Lower lobe of right lung (tissue), 2 donors: ENCODE data around the gene RPS27L. TPM values are rescaled to one million over a fixed set of nuclear protein-coding genes. Genes with fewer than 3 reads are reported as not detected.
A peak's percentile ranks its signal among the peaks of the same experiment; 100 is the strongest.

ENCODE experiments used
- ATAC-seq, 2 donors: fragments of 200-7000 bp; cut with Tn5 transposase; one replicate each; pipeline ENCODE4 v1.9.1; 2020 to 2022; ENCODE audit warnings: mild to moderate bottlenecking in 2 of 2, moderate library complexity in 2 of 2
- DNase-seq: peaks from one replicate; pipeline ENCODE4 v3.0.0-alpha.2; 2020
- H3K27ac ChIP-seq: fragments of 200-600 bp; one replicate; pipeline ENCODE4 v1.8.0; 2022
- H3K27me3 ChIP-seq: fragments of 200-600 bp; one replicate; pipeline ENCODE4 v1.8.0; 2022; ENCODE audit warnings: low read depth
- H3K36me3 ChIP-seq: fragments of 200-600 bp; one replicate; pipeline ENCODE4 v1.8.0; 2022; ENCODE audit warnings: mild to moderate bottlenecking
- H3K4me1 ChIP-seq: fragments of 200-600 bp; one replicate; pipeline ENCODE4 v1.8.0; 2022
- H3K4me3 ChIP-seq: fragments of 200-600 bp; one replicate; pipeline ENCODE4 v1.8.0; 2022; ENCODE audit warnings: mild to moderate bottlenecking
- H3K9me3 ChIP-seq: fragments of 200-600 bp; one replicate; pipeline ENCODE4 v1.8.0; 2022
- intact Hi-C: fragments of 100-400 bp; cut with DNase I; formaldehyde crosslinking; loops from one replicate; pipeline ENCODE4 v1.11.0; 2022
- total RNA-seq: library from RNA; stranded (reverse); fragmentation: NEBNext Ultra II Directional; extraction: Animal tissue kit (Norgen Biotek cat#: 25700); gene quantifications from one replicate; pipeline ENCODE4 v1.2.1, GENCODE V29; 2021
- TF ChIP-seq, protein P1 (sequence below): fragments of 200-600 bp; IDR thresholded peaks from one replicate; pipeline ENCODE4 v1.8.0; 2022; ENCODE audit warnings: antibody characterized with exemption, mild to moderate bottlenecking
- donor health status: DM: no; HTN: yes; CAD: no; lungs with severe emphysema.

RPS27L gene
- total RNA-seq, 1 donor from 2014 or later = 184 TPM

DNA sequence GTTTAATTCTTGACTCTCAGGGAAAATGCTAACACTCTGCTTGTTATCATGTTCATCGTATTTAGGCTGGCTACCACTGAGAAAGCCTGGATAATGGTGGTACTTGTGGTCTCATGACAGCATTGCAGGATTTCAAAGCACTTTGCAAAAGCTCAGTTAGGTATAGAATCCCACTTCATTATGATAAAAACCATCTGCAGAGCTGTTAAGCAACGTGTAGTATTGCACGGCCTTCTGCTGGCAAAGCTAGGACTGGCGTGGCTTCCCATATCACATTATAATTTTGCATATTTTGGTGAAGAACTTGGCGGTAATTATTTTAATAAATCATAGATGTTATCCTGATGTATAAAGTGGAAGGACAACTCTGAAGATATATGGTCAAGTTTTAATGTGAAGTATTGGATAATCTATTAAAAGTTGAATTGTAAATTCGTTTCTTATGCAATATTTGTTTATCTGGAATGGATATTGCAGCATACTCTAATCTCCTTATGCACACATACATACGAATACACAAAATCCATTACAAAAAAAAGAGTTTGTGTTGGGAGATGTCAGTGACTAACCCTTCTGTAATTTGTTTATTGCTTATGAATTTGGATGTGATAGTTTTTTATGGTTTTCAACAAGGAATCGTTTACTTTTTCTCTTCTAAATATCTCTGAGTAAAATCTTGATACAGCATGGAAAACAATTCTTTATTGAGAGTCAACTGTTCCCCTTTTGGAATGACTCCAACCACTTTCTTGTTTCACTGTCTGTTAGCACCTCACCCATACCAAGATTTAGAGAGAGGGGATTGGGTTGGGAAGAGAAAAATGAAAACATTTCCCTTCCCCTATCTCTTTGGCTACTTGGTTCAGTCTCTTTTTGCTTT, 41.3 kb upstream of the RPS27L start:
- Histone ChIP-seq H3K36me3 (no peaks in the 10 kb centered on the region), H3K4me1 (peaks cover 89% of the 10 kb centered on the region), H3K9me3 (no peaks in the 10 kb centered on the region), H3K4me3 (no peak overlapping the region), H3K27ac (no peak overlapping the region), H3K27me3 (no peaks in the 10 kb centered on the region)
- intact Hi-C loops = no loop called here
- TF ChIP-seq, protein P1, sequence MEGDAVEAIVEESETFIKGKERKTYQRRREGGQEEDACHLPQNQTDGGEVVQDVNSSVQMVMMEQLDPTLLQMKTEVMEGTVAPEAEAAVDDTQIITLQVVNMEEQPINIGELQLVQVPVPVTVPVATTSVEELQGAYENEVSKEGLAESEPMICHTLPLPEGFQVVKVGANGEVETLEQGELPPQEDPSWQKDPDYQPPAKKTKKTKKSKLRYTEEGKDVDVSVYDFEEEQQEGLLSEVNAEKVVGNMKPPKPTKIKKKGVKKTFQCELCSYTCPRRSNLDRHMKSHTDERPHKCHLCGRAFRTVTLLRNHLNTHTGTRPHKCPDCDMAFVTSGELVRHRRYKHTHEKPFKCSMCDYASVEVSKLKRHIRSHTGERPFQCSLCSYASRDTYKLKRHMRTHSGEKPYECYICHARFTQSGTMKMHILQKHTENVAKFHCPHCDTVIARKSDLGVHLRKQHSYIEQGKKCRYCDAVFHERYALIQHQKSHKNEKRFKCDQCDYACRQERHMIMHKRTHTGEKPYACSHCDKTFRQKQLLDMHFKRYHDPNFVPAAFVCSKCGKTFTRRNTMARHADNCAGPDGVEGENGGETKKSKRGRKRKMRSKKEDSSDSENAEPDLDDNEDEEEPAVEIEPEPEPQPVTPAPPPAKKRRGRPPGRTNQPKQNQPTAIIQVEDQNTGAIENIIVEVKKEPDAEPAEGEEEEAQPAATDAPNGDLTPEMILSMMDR = no peak
- DNase-seq = no peak
- no peak for ATAC-seq

DNA sequence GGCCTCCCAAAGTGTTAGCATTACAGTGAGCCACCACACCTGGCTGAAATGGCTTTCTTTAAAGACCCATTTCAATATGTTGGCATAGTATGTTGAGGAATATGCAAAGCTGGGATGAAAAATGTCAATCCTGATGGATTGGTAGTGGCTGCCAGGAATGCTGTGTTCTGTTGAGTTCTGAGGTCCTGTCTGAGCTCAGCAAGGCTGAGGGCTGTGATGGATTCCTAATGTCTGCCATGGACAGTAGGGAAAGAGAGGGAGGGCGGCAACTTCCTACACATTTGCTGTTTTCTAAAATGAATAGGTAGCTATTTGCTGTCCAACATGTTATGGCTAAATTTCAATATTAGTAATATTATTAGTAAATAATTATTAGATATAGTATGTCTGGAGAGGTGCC, 40.3 kb upstream of the RPS27L start:
- Histone ChIP-seq H3K9me3 (no peaks in the 10 kb centered on the region), H3K4me1 (peaks cover 89% of the 10 kb centered on the region), H3K27ac (no peak overlapping the region), H3K27me3 (no peaks in the 10 kb centered on the region), H3K36me3 (no peaks in the 10 kb centered on the region), H3K4me3 (no peak overlapping the region)
- DNase-seq = no peak
- no peak for ATAC-seq
- TF ChIP-seq, protein P1 = no peak
- intact Hi-C loops = no loop called here

DNA sequence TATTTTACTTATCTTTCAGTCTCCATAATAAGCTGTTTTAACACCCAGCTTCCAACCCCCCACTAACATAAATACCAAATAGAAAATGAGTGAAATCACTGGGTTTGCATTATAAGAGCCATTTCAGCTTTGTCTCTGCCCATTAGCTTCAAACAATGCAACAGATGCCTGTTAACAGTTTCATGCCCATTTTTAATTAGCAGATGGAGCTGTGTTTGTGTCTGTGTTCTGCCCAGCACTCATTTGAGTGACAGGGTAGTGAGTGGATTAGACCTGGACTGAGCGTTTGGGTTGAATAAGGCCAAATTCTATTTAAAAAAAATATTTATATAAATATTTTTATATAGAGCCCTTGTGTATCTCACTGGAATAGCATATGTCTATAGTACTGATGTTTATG, 39.6 kb upstream of the RPS27L start:
- Histone ChIP-seq H3K4me3 (no peak overlapping the region), H3K27me3 (no peaks in the 10 kb centered on the region), H3K27ac (peak overlapping the region; percentile 58), H3K36me3 (no peaks in the 10 kb centered on the region), H3K9me3 (no peaks in the 10 kb centered on the region), H3K4me1 (peaks cover 89% of the 10 kb centered on the region)
- intact Hi-C loops = no loop called here
- TF ChIP-seq, protein P1 = no peak
- ATAC-seq (no peak), DNase-seq (no peak)

DNA sequence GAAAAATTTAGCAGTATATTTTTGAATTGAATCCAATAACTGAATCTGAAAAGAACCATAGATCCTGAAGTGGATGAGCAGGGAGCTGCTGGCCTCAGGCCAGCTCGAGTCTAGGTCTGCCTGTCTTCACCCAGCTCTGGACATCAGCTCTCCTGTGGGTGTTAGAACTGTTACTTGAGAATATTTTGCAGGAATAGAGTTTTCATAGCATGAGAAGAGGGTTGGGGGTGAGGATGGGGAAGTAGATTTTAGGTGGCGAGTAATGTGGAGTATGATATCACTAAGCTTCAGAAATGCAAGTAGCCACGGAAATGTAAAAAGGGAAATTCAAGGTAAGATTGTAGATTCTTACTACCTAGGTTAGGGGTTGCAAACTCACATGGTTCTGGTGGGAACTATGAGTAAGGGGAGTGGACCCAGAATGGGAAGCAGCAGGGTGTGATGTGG, 38.3 kb upstream of the RPS27L start:
- DNase-seq (no peak), ATAC-seq (no peak)
- TF ChIP-seq, protein P1 = no peak
- intact Hi-C loops = no loop called here
- Histone ChIP-seq H3K36me3 (no peaks in the 10 kb centered on the region), H3K4me3 (no peak overlapping the region), H3K9me3 (no peaks in the 10 kb centered on the region), H3K27me3 (no peaks in the 10 kb centered on the region), H3K4me1 (peaks cover 91% of the 10 kb centered on the region), H3K27ac (peak overlapping the region; percentile 58)

DNA sequence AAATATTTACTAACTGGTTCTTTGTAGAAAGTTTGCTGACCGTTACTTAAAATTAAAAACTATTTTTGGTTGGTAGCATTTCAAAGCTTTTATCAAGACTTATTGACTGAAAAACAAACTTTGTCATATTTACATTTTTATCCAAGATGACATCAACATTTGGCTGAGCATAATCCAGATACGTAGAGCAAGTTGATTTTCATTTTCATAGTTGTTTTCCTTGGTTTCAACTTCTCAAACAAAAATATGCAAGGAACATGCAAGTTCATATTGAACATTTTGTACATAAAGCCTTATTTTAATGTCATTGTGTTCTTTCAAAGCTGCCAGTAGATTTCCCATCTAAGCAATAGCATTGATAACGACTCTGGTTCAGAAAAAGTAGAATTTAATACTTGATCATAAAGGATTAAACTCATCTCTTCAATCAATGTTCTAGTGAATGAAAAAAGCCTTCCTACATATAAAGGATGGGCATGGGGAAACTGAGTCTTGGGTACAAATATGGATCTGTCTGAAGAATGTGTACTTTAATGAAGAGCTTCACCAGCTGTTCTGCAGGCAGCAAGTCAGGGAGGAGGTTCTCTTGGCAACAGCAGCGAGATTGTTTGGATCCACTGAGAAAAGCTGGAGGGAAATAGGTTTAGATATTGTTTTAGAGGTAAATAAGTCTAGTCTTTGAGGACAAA, 37.7 kb upstream of the RPS27L start:
- no peaks in the 10 kb centered on the region for H3K36me3 ChIP-seq
- ATAC-seq (no peak), DNase-seq (no peak)
- no peak overlapping the region for H3K4me3 ChIP-seq
- TF ChIP-seq, protein P1 = no peak
- no peaks in the 10 kb centered on the region for H3K9me3 ChIP-seq
- intact Hi-C loops = no loop called here
- H3K27ac ChIP-seq = peak overlapping the region; percentile 58
- peaks cover 87% of the 10 kb centered on the region for H3K4me1 ChIP-seq
- H3K27me3 ChIP-seq = no peaks in the 10 kb centered on the region
